DND-41 (cell line): Measurements from ENCODE around the gene PRDM15.

Experiments
- ATAC-seq: fragments of 200-7000 bp; cut with Tn5 transposase; 3 replicates; pipeline ENCODE4 v1.9.1; 2021; ENCODE audit warnings: low read depth; ENCODE audit not compliant: insufficient read depth
- DNase-seq: peaks from one replicate; pipeline ENCODE4 v3.0.0-alpha.2; 2020
- H2AFZ ChIP-seq: 2 replicates; pipeline ENCODE4 v1.6.0; 2012; ENCODE audit warnings: low read depth, low read length
- H3K27ac ChIP-seq: 2 replicates; pipeline ENCODE4 v1.5.1; 2012; ENCODE audit warnings: low read length, inconsistent platforms
- H3K27me3 ChIP-seq: fragments of 200-600 bp; sonication (generic); 2 replicates; pipeline ENCODE4 v1.6.0; 2012; ENCODE audit warnings: low read length, mild to moderate bottlenecking, inconsistent platforms; ENCODE audit not compliant: insufficient read depth, poor library complexity
- H3K36me3 ChIP-seq: 2 replicates; pipeline ENCODE4 v1.5.1; 2012; ENCODE audit warnings: low read length, inconsistent platforms; ENCODE audit not compliant: insufficient read depth
- H3K4me1 ChIP-seq: 2 replicates; pipeline ENCODE4 v1.5.1; 2012; ENCODE audit warnings: mild to moderate bottlenecking, low read length; ENCODE audit not compliant: insufficient read depth
- H3K4me2 ChIP-seq: 2 replicates; pipeline ENCODE4 v1.6.0; 2012; ENCODE audit warnings: mild to moderate bottlenecking, moderate library complexity, low read length, inconsistent platforms; ENCODE audit not compliant: insufficient read depth
- H3K4me3 ChIP-seq, 2 experiments: fragments of 200-600 bp in 1 of 2; shearing (Covaris generic) in 1 of 2; 2 replicates each; pipeline ENCODE4 v1.5.1; 2012 to 2016; ENCODE audit warnings: inconsistent platforms in 2 of 2, low read length in 2 of 2, mild to moderate bottlenecking in 2 of 2, low read depth in 1 of 2, moderate library complexity in 1 of 2
- H3K79me2 ChIP-seq: 2 replicates; pipeline ENCODE4 v1.6.0; 2012; ENCODE audit warnings: low read length, inconsistent platforms; ENCODE audit not compliant: insufficient read depth
- H3K9ac ChIP-seq: 2 replicates; pipeline ENCODE4 v1.6.0; 2012; ENCODE audit warnings: low read depth, mild to moderate bottlenecking, inconsistent platforms, low read length, moderate library complexity
- H3K9me3 ChIP-seq: 2 replicates; pipeline ENCODE4 v1.5.1; 2012; ENCODE audit warnings: low read length, moderate library complexity, mild to moderate bottlenecking, inconsistent platforms; ENCODE audit not compliant: insufficient read depth, severe bottlenecking
- H4K20me1 ChIP-seq: 2 replicates; pipeline ENCODE4 v1.6.0; 2012; ENCODE audit warnings: low read length; ENCODE audit not compliant: insufficient read depth
- CTCF ChIP-seq: IDR thresholded peaks from 2 replicates; pipeline ENCODE4 v1.5.1; 2012; ENCODE audit warnings: borderline replicate concordance, low read length, moderate library complexity, mild to moderate bottlenecking; ENCODE audit not compliant: poor library complexity, severe bottlenecking; ENCODE audit errors: extremely low read depth
- EZH2 ChIP-seq: IDR thresholded peaks from 3 replicates; pipeline ENCODE4 v1.6.1; 2012; ENCODE audit warnings: borderline replicate concordance, low read depth, mild to moderate bottlenecking, moderate library complexity, low read length, inconsistent platforms; ENCODE audit not compliant: severe bottlenecking

The PRDM15 gene

GRCh38 chr21:41852929-41853320 is 26.2 kb downstream of the PRDM15 start:
- Histone ChIP-seq H3K79me2 (no peaks in the 10 kb centered on the region), H3K27me3 (no peaks in the 10 kb centered on the region), H3K4me1 (no peaks in the 10 kb centered on the region), H3K4me2 (no peak overlapping the region), H3K9ac (no peak overlapping the region), H2AFZ (no peak overlapping the region), H3K27ac (no peak overlapping the region), H3K36me3 (peaks cover 85% of the 10 kb centered on the region), H3K4me3 (no peak overlapping the region), H3K9me3 (no peaks in the 10 kb centered on the region), H4K20me1 (peaks cover 3% of the 10 kb centered on the region; the same call in 1 of the 2 replicates)
- DNase-seq, result no peak
- TF ChIP-seq CTCF, result no peak
- TF ChIP-seq EZH2, result no peak
- ATAC-seq, result no peak

- no peaks in the 10 kb centered on the region for H3K4me1 ChIP-seq
- no peaks in the 10 kb centered on the region for H3K79me2 ChIP-seq
- H3K27me3 ChIP-seq, result no peaks in the 10 kb centered on the region
- TF ChIP-seq EZH2 (no peak), CTCF (no peak)
- H3K27ac ChIP-seq, result no peak overlapping the region
- H3K9ac ChIP-seq, result no peak overlapping the region
- H2AFZ ChIP-seq, result no peak overlapping the region
- no peak overlapping the region for H3K4me2 ChIP-seq
- ATAC-seq (0 out of 3 replicates have a peak, but pooled peaks have one; percentile 9), DNase-seq (no peak)
- peaks cover 81% of the 10 kb centered on the region for H3K36me3 ChIP-seq
- no peaks in the 10 kb centered on the region for H3K9me3 ChIP-seq
- no peak overlapping the region for H3K4me3 ChIP-seq
- H4K20me1 ChIP-seq, result peaks cover 3% of the 10 kb centered on the region; the same call in 1 of the 2 replicates
Observed at GRCh38 chr21:41852151-41852928, 26.8 kb downstream of the PRDM15 start.

- H2AFZ ChIP-seq, result no peak overlapping the region
- peaks cover 81% of the 10 kb centered on the region for H3K36me3 ChIP-seq
- H3K9me3 ChIP-seq, result no peaks in the 10 kb centered on the region
- no peaks in the 10 kb centered on the region for H3K4me1 ChIP-seq
- ATAC-seq (0 out of 3 replicates have a peak, but pooled peaks have one; percentile 12), DNase-seq (no peak)
- H4K20me1 ChIP-seq, result peaks cover 3% of the 10 kb centered on the region; the same call in 1 of the 2 replicates
- H3K79me2 ChIP-seq, result no peaks in the 10 kb centered on the region
- no peak overlapping the region for H3K4me2 ChIP-seq
- H3K9ac ChIP-seq, result no peak overlapping the region
- no peak overlapping the region for H3K27ac ChIP-seq
- TF ChIP-seq CTCF (no peak), EZH2 (no peak)
- H3K4me3 ChIP-seq, result no peak overlapping the region
- no peaks in the 10 kb centered on the region for H3K27me3 ChIP-seq
Observed at GRCh38 chr21:41851090-41851790, 27.9 kb downstream of the PRDM15 start.
